Measurements from ENCODE around the gene PPP6R1.
A peak's percentile ranks its signal among the peaks of the same experiment; 100 is the strongest.

Gene PPP6R1

GRCh38 chr19:55224038-55224665 lies 34.7 kb downstream of the PPP6R1 start:
- no peak for DNase-seq (ENCODE audit: low read depth)
- no peak overlapping the region for H3K4me3 ChIP-seq (replicated peaks; ENCODE audit: low read depth, low read length)
- TF ChIP-seq CTCF (IDR thresholded peaks at IDR 0.05; ENCODE audit: low read length, missing control alignments): no peak

DNA sequence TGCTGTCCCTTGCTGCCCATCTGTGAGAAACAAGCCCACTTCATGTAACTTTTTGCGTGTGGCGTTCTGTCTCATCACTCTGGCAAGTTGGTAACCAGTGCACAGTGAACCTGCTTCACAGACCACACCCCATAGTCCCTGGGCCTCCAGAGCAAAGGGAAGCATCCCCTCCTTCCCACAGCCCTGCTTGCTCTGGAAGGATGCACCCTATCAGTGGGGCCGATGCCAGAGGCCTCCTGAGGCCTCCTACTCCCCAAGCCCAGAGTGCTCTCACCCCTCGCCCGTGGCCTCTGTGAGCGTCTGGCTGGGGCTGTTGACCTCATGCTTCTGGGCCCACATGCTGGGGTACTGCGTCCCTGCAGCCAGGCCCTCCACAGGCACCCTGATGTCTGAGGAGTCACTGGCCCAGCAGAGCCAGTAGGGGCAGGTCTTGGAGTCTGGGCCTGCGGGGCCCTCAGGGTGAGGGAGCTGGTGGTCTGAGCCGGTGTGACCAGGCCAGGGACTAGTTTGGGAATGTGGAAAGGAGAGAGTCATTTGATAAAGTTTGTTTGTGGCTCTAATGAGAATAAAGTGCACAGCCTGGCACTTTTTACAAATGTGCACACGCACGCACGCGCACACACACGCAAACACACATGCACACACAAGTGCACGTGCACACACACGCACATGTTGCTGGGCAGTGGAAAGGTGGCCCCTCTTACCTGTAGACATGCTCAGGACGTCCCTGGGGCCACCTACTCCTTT lies 35.4 kb downstream of the PPP6R1 start:
- DNase-seq (ENCODE audit: low read depth): no peak
- no peak for TF ChIP-seq CTCF (IDR thresholded peaks at IDR 0.05; ENCODE audit: low read length, missing control alignments)
- H3K4me3 ChIP-seq (replicated peaks; ENCODE audit: low read depth, low read length): no peak overlapping the region

GRCh38 chr19:55220525-55220924 lies 38.3 kb downstream of the PPP6R1 start:
- no peak overlapping the region for H3K4me3 ChIP-seq (replicated peaks; ENCODE audit: low read depth, low read length)
- TF ChIP-seq CTCF (IDR thresholded peaks at IDR 0.05; ENCODE audit: low read length, missing control alignments): no peak
- no peak for DNase-seq (ENCODE audit: low read depth)

- no peak for TF ChIP-seq CTCF (IDR thresholded peaks at IDR 0.05; ENCODE audit: low read length, missing control alignments)
- H3K4me3 ChIP-seq (replicated peaks; ENCODE audit: low read depth, low read length): peak overlapping the region; percentile 57
- peak; percentile 99 for DNase-seq (ENCODE audit: low read depth)
Observed at GRCh38 chr19:55216461-55217198, 42.2 kb downstream of the PPP6R1 start.

GRCh38 chr19:55213547-55213946 lies 45.3 kb downstream of the PPP6R1 start:
- TF ChIP-seq CTCF (IDR thresholded peaks at IDR 0.05; ENCODE audit: low read length, missing control alignments): no peak
- DNase-seq (ENCODE audit: low read depth): no peak
- no peak overlapping the region for H3K4me3 ChIP-seq (replicated peaks; ENCODE audit: low read depth, low read length)

GRCh38 chr19:55212447-55212846 lies 46.4 kb downstream of the PPP6R1 start:
- peak; percentile 25 for TF ChIP-seq CTCF (IDR thresholded peaks at IDR 0.05; ENCODE audit: low read length, missing control alignments)
- DNase-seq (ENCODE audit: low read depth): no peak
- H3K4me3 ChIP-seq (replicated peaks; ENCODE audit: low read depth, low read length): no peak overlapping the region

Data from fibroblast of pulmonary artery (primary cell).